ENCODE measurements around the gene NDFIP2.

Gene NDFIP2

GRCh38 chr13:79501538-79502232 is 20.7 kb downstream of the NDFIP2 start:
- peak; percentile 4 for DNase-seq (ENCODE audit: low read depth)
- no peak overlapping the region for H3K4me3 ChIP-seq (ENCODE audit: low read length)
- TF ChIP-seq, protein P1, sequence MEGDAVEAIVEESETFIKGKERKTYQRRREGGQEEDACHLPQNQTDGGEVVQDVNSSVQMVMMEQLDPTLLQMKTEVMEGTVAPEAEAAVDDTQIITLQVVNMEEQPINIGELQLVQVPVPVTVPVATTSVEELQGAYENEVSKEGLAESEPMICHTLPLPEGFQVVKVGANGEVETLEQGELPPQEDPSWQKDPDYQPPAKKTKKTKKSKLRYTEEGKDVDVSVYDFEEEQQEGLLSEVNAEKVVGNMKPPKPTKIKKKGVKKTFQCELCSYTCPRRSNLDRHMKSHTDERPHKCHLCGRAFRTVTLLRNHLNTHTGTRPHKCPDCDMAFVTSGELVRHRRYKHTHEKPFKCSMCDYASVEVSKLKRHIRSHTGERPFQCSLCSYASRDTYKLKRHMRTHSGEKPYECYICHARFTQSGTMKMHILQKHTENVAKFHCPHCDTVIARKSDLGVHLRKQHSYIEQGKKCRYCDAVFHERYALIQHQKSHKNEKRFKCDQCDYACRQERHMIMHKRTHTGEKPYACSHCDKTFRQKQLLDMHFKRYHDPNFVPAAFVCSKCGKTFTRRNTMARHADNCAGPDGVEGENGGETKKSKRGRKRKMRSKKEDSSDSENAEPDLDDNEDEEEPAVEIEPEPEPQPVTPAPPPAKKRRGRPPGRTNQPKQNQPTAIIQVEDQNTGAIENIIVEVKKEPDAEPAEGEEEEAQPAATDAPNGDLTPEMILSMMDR (conservative IDR thresholded peaks at IDR 0.05; ENCODE audit: low read length) = no peak

DNA sequence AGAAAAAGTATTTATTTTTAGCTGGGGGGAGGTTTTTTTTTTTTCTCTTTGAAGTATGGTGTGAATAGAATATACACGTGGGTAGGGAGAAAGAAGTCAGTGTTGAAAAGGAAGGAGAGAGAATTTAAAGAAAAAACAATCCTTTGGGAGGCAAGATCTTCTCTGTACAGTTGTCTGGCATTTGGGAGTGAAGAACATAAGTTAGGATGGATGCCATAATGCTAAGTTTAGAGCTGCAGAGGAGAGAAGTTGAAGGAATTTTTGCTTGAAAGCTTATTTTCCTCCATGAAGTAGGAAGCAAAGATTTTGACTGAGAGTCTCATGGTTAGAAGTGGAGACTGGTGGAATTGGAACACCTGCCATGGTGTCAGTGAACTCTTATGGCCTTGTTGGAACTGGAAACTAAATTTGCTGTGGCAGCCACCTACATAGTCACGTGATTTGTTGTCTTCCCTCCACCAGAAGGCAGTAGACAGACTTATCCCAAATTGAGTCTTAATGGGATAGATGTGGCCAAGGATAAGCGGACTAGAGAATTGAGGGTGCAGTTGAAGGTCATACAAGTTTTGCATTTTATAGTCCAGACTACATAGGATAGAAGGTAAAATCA is 22.0 kb downstream of the NDFIP2 start:
- TF ChIP-seq, protein P1 (conservative IDR thresholded peaks at IDR 0.05; ENCODE audit: low read length) = no peak

GRCh38 chr13:79503473-79504017 is 22.6 kb downstream of the NDFIP2 start:
- no peak for DNase-seq (ENCODE audit: low read depth)
- H3K4me3 ChIP-seq (ENCODE audit: low read length) = no peak overlapping the region
- TF ChIP-seq, protein P1 (conservative IDR thresholded peaks at IDR 0.05; ENCODE audit: low read length) = no peak

More for the DNA sequence above, 22.0 kb downstream of the NDFIP2 start:
- H3K4me3 ChIP-seq (ENCODE audit: low read length) = no peak overlapping the region
- no peak for DNase-seq (ENCODE audit: low read depth)

DNA sequence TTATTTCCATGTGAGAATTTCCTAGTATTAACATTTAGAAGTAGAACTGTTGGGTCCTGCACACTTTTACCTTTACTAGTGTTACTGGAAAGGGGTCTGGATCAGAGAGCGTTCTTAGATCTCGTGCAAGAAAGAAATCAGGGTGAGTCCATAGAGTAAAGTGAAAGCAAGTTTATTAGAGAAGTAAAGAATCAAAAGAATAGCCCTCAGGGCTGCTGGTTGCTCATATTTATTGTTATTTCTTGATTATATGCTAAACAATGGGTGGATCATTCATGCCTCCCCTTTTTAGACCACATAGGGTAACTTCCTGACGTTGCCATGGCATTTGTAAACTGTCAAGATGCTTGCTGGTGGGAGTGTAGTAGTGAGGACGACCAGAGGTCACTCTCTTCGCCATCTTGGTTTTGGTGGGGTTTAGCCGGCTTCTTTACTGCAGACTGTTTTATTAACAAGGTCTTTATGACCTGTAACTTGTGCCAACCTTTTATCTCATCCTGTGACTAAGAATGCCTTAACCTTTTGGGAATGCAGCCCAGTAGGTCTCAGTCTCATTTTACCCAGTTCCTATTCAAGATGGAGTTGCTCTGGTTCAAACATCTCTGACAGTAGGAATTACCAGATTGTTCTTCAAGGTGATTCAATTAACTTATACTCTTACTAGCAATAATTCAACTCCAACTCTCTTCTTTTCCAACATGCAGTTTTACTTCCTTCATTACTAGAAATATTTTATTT is 27.4 kb downstream of the NDFIP2 start:
- H3K4me3 ChIP-seq (ENCODE audit: low read length) = no peak overlapping the region
- TF ChIP-seq, protein P1 (conservative IDR thresholded peaks at IDR 0.05; ENCODE audit: low read length) = no peak
- no peak for DNase-seq (ENCODE audit: low read depth)

GRCh38 chr13:79511611-79512010 is 30.7 kb downstream of the NDFIP2 start:
- H3K4me3 ChIP-seq (ENCODE audit: low read length) = no peak overlapping the region
- TF ChIP-seq, protein P1 (conservative IDR thresholded peaks at IDR 0.05; ENCODE audit: low read length) = no peak
- no peak for DNase-seq (ENCODE audit: low read depth)

DNA sequence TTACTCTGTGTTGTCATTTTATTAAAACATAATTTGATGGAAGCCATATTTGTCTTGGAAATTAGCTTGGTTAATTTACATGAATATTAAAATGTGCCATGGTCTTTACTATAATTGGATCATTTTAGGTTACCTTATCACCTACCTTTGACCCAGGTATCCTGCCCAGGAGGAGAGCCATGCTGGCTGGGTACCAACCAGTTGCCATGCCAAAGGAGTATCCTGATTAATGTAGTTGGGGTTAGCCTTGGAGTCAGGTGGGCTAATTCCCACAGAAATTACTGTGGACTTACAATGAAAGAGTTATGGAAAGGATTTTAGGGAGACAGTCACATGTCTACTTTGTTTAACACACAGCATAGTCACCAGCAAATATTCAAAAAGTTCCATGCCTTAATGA is 32.0 kb downstream of the NDFIP2 start:
- H3K4me3 ChIP-seq (ENCODE audit: low read length) = no peak overlapping the region
- TF ChIP-seq, protein P1 (conservative IDR thresholded peaks at IDR 0.05; ENCODE audit: low read length) = no peak
- DNase-seq (ENCODE audit: low read depth) = no peak

Measured in AG10803 (cell line).